Ishikawa (cell line): ENCODE measurements around the gene SUSD5.

ENCODE experiments used
- RAD21 ChIP-seq: IDR thresholded peaks from 2 replicates; pipeline ENCODE4 v1.6.1; 2012; ENCODE audit warnings: low read depth
- TAF1 ChIP-seq: IDR thresholded peaks from 2 replicates; pipeline ENCODE4 v1.6.1; 2012; ENCODE audit warnings: low read depth, mild to moderate bottlenecking
- YY1 ChIP-seq: IDR thresholded peaks from 2 replicates; pipeline ENCODE4 v1.6.1; 2012; ENCODE audit warnings: low read depth
- ZBTB7A ChIP-seq: IDR thresholded peaks from 2 replicates; pipeline ENCODE4 v1.6.1; 2012; ENCODE audit warnings: low read depth

- TF ChIP-seq TAF1 (no peak), ZBTB7A (no peak), RAD21 (peak; percentile 30; the same call in 1 of the 2 replicates), YY1 (no peak)
Observed at GRCh38 chr3:33144433-33144832, 74.2 kb downstream of the SUSD5 start.
